PC-3 (cell line): ENCODE results near the gene EMC9.

Source experiments
- EZH2phosphoT487 ChIP-seq: fragments of 300-600 bp; sonication (generic); IDR thresholded peaks from 2 replicates; pipeline ENCODE4 v1.6.1; 2018; ENCODE audit warnings: mild to moderate bottlenecking, antibody characterized with exemption, low read length, borderline replicate concordance
- TF ChIP-seq, protein P1 (sequence below): fragments of 300-600 bp; sonication (generic); conservative IDR thresholded peaks from 2 replicates; pipeline ENCODE4 v1.5.1; 2017; ENCODE audit warnings: antibody characterized with exemption, low read depth, mild to moderate bottlenecking, low read length

DNA sequence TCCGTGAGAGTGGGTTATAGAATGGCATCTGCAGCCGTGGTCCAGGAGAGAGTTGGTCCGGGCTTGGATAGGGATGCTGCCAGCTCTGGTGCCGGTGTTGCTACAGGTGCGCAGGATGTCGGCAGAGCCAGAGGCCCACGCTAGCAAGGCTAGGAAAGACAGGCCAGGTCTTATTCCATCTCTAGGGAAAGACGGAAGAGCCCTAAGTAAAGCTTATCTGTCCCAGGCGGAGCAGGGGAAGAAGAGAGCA, 5.9 kb downstream of the EMC9 start:
- TF ChIP-seq EZH2phosphoT487, result no peak
- TF ChIP-seq, protein P1, sequence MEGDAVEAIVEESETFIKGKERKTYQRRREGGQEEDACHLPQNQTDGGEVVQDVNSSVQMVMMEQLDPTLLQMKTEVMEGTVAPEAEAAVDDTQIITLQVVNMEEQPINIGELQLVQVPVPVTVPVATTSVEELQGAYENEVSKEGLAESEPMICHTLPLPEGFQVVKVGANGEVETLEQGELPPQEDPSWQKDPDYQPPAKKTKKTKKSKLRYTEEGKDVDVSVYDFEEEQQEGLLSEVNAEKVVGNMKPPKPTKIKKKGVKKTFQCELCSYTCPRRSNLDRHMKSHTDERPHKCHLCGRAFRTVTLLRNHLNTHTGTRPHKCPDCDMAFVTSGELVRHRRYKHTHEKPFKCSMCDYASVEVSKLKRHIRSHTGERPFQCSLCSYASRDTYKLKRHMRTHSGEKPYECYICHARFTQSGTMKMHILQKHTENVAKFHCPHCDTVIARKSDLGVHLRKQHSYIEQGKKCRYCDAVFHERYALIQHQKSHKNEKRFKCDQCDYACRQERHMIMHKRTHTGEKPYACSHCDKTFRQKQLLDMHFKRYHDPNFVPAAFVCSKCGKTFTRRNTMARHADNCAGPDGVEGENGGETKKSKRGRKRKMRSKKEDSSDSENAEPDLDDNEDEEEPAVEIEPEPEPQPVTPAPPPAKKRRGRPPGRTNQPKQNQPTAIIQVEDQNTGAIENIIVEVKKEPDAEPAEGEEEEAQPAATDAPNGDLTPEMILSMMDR, result no peak
